NOMO-1 treated with DMSO at 0.1 percent for 48 hours (cell line): ENCODE data around the gene ESPL1.

Experiments
- DNase-seq: peaks from one replicate; lab custom pipeline; 2025; ENCODE audit not compliant: unreplicated experiment; lab: John Stamatoyannopoulos, UW

Gene ESPL1

GRCh38 chr12:53230108-53230845 is 37.8 kb upstream of the ESPL1 start:
- no peak for DNase-seq

GRCh38 chr12:53231671-53231920 is 36.5 kb upstream of the ESPL1 start:
- no peak for DNase-seq

- DNase-seq, result peak; percentile 23
Measured at GRCh38 chr12:53231921-53232645, 36.0 kb upstream of the ESPL1 start, which contains the start of gene RARG. TSS of gene RARG (minus strand) at chr12:53232209. CDS start at chr12:53227545, 4,664 bp downstream.

DNA sequence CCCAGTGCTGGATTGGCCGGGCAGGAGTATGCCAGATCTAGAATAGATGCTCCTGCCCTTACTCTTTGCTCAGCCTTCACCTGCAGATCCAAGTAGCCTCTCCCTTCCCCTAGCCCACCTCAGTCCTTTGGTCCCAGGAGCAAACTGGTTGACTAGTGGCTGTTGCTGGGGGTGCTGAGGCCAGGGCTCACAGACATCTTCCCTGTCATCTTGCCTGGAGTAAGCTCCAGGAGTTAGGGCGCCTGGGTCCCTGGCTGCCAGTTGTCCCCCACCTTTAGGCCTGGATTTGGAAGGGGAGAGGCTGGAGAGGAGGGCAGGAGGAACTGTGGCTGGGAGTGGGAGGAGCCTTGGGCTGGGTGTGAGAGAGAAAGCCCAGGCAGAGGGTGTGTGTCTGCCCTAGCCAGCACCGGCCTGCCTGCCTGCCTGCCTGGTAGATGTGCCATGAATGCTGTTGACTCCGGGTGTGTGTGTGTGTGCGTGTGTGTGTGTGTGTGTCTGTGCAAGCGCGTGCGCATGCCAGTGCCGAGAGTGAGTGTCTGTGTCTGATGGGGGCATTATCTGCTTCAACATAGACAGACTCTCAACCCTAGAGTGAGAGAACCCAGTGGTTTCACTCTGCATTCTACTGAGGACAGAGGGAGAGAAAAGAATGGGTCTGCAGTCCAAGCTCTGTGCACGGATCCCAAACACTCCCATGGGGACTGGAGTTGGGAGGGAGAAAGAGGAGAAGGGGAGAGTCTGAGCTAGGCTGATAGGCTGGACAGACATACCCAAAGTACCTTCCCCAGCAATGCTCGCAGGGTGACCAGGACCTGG is 35.2 kb upstream of the ESPL1 start:
- DNase-seq, result no peak

DNA sequence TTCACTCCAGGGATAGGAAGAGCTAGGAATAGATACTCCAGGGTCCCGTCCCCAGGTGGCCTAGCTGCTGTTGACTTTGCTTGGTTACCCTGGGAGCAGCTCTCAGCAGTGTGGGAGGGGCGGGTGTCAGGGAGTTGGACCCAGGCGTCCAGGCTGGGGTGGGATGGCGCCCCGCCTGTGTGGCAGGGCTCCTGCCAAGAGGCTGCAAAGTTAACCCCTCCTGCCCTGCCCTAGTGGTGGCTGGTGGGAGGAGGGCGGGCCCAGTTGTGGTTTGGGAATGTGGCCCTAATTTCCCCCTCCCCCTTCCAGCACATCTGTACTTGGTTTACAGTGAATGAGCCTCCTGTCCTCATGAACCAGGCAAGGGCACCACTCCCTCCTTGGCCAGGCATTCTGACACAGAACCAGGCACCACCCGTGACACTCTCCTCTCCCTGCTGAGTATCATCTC is 34.4 kb upstream of the ESPL1 start:
- DNase-seq, result no peak

GRCh38 chr12:53234271-53234914 is 33.7 kb upstream of the ESPL1 start:
- DNase-seq, result no peak

DNA sequence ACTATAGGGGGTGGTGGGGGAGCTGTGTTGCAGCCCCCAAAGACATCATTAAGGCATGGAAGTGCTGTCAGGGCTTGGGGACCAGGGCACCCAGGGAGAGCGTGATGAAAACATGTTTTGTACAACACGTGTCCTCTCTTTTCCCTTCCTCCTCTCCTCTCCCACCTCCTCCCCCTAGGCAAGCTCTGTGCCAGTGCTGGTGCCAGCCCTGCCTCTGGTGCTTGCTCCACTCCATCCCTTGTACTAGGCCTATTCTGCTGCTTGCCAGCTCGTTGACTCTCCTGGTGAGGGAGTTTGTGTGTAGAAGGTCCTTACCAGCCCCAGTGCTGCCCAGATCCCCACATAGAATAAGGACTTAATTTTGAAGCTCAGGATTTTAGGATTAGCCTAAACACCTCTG is 32.9 kb upstream of the ESPL1 start:
- DNase-seq, result no peak

DNA sequence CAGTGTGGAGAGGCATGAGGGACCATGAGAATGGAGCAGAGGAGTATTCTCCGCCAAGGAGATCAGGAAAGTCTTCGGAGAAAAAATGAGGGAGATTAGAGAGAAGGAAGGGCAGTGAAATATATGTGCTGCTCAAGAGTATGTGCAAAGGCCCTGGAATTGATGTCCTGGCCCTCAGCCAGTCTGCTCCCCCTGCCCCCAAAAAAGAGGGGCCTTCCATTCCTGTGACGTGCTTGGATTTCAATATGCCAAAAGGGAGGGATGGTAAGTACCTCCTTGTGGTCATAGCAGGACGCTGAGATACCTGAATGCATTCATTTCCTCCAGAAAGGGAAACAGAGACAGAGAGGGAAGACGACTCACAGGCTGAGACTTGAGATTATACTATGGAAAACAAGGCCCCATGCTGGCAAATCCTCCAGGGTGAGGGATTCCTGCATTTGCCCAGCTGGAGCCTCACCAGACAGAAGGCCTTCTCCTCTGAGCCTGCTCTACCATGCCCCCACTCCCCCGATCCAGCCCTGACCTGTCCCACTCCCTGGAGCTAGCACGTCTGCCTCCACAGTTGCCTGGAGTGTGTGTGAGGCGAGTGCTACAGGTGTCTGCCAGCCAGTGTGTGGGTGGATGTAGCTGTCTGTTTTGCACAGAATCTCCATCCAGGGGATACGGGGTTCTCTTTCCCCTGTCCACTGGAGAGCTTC is 32.2 kb upstream of the ESPL1 start:
- no peak for DNase-seq

DNA sequence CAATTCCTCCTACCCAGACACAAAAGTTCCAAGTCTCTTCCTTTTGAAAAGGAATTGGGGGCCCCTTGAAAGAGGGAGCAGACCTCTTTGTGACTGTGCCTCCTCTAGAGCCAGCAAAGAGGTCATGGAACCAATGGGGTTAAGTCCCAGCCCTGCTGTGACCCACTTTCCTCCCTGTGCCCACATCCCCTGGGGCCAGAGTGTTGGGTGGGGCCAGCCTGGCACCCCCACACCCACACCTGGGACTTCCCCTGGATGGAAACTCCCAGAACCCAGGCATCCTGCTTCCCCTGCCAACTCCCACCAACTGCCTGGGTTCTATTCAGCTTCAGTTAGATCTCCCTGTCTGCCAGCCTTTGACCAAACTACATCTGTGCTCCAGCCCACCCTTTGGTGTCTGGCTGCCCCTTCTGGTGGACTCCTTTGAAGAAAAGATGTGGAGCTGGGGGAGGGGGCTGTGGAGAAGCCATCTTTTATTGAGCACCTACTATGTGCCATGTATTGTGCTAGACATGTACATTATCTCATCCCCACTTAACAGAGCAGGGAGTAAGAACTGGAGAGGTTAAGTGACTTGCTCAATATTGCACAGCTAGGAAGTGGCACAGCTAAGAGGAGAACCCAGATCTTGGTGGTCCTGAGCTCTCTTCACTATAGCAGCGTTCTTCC is 31.5 kb upstream of the ESPL1 start:
- DNase-seq, result no peak

DNA sequence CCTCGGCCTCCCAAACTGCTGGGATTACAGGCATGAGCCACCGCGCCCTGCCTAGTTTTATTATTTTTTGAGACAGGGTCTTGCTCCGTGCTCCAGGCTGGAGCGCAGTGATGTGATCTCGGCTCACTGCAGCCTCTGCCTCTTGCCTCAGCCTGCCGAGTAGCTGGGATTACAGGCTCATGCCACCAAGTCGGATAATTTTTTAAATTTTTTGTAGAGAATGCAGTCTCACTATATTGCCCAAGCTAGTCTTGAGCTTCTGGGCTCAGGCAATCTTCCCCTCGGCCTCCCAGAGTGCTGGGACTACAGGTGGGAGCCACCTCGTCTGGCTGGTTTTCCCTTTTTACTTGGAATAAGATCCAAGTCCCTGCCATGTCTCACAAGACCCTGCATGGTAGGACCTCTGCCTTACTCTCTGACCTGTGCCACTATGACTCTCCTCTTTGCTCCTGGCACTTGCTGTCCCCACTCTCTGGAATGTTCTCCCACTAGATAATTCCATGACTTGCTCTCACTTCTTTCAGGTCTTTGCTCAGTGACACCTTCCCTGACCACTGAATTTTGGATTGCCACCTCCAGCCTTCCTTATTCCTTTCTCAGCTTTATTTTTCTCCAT is 28.3 kb upstream of the ESPL1 start:
- no peak for DNase-seq

DNA sequence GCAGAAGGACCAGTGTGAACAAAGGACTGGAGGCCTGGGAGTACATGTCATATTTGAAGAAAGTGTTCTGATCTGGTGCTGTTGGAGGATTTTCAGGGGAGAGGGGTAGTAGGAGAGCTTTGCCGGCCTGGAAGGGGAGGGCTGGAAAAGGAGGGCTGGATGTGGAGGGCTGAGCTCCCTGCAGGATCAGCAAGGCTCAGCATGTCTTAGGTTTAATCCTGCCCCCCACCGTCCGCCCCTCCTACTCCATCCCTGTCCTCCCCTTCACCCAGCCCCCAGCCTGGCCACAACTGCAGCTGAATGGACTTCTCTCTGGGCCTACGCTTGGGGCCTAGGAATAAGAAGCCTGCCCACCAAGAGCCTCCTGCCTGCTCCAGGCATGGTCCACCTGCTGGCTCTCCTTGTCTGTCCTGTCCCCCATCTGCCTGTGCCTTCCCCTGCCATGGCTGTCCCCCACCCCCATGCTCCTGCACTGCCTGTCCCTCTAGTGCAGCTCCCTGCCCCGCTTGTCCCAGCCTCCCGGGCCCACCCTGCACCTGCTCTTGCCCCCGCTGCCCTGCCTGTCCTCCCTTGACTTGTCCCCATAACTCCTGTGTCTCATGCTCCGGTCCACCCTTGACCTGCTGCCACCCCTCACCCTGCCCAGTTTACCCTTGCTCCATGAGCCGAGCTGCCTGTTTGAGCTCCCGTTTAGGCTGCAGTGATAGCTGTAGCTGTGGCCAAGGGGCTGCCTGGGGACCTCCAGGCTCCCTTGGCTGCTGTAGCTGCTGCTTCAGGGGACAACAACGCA is 26.3 kb upstream of the ESPL1 start:
- DNase-seq, result no peak

DNA sequence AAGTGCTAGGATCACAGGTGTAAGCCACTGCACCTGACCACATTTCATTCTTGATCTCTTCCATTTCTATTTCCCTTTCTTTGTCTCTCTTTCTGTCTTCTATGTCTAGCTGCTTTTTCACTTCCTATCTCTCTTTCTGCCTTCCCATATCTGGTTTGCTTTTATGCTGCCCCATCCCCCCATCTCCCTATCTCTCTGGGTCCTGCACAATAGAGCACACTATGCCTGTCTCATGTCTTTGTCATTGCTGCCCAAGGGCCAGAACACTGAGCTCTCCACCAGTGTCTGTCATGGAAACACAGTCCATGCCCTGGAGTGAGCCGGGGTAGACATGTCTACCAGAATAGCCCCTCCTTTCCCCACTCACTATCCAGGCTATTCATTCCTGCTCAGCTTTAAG is 23.8 kb upstream of the ESPL1 start:
- peak; percentile 17 for DNase-seq

DNA sequence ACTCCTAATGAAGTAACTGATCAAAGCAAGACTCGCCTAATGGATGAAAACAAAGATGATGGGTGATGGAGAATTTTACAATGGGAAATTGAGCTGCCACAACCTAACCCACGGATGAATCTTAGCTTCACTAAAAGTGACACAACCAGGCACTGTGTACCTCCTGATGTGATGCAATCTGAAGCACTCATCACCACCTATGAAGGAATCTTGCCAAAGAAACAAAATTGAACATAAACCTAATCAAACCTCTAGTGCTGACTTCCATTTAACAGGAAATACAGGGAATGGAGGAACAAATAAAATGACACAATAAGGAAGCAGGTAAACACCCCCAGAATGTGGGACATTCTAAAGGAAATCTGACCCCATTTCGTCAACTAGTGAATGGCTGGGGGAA is 22.8 kb upstream of the ESPL1 start:
- DNase-seq, result no peak

GRCh38 chr12:53251477-53252348 is 16.4 kb upstream of the ESPL1 start:
- DNase-seq, result peak; percentile 50

GRCh38 chr12:53252349-53252916 is 15.7 kb upstream of the ESPL1 start:
- no peak for DNase-seq

DNA sequence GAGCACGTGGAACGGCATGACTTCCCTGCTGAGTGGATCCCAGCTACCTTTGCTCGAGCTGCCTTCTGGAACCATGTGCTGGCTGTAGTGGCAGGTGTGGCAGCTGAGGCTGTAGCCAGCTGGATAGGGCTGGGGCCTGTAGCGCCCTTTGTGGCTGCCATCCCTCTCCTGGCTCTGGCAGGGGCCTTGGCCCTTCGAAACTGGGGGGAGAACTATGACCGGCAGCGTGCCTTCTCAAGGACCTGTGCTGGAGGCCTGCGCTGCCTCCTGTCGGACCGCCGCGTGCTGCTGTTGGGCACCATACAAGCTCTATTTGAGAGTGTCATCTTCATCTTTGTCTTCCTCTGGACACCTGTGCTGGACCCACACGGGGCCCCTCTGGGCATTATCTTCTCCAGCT is 14.8 kb upstream of the ESPL1 start:
- DNase-seq, result no peak

DNA sequence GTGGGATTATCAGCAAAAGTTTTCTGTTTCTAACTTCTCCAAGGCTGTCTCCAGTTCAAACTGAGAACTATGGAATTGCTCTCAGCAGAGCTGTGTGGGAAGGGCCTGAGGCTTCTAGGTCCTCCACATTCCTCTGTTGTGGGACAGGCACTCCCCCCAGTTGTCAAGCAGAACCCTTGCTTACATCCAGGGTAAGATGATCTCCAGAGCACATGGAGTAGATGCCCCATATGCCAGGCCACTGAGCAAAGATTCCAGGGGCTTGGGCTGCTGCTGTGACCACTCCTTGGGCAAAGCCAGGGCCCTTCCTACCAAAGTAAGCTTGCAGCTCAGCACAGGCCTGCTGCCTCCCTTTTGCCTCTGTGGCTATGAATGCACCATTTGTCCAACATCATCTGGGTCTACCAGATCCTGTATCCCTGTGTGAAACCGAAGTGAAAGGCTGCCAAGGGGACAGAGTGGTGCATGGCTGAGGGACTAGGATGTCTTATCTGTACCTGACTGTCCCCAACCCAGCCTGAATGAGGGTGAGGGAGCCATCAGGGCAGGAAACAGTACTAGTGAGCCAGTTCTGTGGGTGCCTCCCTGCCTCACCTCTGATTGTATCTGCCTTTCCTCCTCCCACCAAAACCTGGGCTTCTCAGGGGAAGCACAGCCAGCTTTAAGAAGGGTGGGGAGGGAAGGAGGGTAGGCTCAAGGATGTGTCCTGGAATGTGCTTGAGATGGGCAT is 13.1 kb upstream of the ESPL1 start:
- DNase-seq, result no peak
